A549 treated with ZK216348 at 1 μM for 4 hours (cell line): ENCODE data around the gene C5orf24. TPM values are rescaled to one million over a fixed set of nuclear protein-coding genes. Genes with fewer than 3 reads are reported as not detected.

Experiments used
- total RNA-seq: library from RNA; stranded (reverse); fragments of 200-300 nt; extraction: Qiagen RNA extraction; gene quantifications from 5 replicates; pipeline ENCODE4 v1.2.3, GENCODE V29; 2022; ENCODE audit warnings: low read depth

Gene C5orf24
- total RNA-seq: 18.1 to 24.3 TPM (median 22.6 TPM) in 5 replicates

DNA sequence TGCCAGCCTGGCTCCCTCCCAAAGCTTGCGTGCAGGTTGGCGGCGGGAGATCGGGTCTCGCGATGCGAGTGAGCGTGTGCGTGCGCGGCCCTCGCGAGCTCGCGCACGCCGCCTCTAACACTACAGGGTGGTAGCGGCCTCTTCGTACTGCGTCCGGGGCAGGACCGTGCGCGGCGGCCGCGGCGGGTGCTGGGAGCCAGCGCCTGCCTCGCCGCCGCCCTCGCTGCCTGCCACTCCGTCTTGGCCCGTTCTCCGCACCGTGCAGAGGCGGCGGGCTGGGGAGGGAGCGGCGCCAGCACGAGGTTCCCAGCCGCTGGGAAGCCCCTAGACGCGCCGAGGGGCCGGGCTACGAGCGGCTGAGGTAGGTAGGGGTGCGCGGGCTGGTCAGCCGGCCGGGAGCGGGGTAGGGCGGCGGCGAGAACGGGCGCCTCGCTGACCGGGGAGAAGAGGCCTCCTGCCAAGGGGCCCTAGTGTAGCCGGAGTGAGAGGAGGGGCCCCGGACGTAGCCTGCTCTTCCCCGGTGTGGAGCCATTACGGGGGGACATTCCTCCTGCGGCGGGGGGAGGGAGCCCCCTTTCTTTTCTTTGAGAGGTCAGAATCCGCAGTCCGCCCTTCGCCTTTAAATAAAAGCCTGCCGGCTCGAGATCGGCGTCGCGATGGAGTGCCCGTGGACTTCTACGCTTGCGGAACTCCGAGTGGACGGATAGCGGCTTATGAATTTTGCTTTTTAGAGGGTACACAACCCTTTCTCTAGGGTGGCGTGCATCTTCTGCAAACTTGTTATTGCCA, at the start of gene C5orf24:
C5orf24 (plus strand) TSS at position 117 of the 789 bp plus-strand sequence. CDS start 8,933 bp downstream, outside the sequence.

DNA sequence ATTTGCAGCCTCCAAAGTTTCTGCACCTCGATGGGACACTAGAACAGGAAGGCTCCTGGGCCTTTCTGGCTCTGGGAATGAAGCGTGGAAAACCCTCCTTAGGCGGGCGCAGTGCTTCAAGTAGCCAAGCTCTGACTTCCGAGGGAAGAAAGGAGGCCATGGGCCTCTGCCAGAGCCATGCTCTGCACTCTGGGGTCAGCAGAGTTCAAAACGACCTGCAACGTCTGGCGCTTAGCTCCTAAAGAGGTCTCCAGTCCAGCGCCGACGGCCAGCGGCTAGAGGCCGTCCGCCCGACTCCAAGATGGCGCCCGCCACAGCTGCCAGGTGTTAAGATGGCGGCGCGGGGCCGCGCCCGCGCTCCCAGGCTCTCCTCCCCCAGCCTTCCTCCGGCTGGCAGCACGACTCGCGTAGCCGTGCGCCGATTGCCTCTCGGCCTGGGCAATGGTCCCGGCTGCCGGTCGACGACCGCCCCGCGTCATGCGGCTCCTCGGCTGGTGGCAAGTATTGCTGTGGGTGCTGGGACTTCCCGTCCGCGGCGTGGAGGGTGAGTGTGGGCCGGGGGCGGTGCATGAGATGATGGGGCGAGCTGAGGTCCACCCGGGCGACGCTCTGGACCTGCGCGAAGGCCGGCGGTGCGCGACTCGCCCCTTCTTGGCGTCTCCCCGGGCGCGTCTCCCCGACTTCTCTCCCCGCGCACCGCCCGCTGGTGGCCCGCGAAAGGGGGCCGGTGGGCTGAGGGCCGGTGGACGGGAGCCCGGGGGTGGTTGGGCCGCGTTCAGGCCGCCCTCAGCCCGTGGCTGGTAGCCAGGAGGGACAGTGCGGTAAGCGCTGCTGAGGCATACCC, 28.4 kb downstream of the C5orf24 start, which contains the start of gene TXNDC15:
TXNDC15 (plus strand) TSS at position 385 of the 844 bp plus-strand sequence; CDS start at position 442, 57 bp downstream.

GRCh38 chr5:134904610-134905245, 59.0 kb downstream of the C5orf24 start, which contains the start of gene PCBD2:
Gene PCBD2, plus strand, starts transcription at chr5:134905131. Its CDS starts 9 bp downstream, at chr5:134905140.

Other genes starting within 250 kb of the C5orf24 start
- 47.2 to 75.5 TPM (median 55.1 TPM) in 5 replicates for gene SAR1B, start 213.1 kb upstream of the C5orf24 start, total RNA-seq
- 9.9 to 17.1 TPM (median 13.7 TPM) in 5 replicates for gene SEC24A, start 197.2 kb upstream of the C5orf24 start, total RNA-seq
- gene CAMLG, start 107.4 kb upstream of the C5orf24 start, total RNA-seq: 17.7 to 30.1 TPM (median 27.9 TPM) in 5 replicates
- gene DDX46, start 87.2 kb upstream of the C5orf24 start, total RNA-seq: 54.9 to 90.0 TPM (median 64.9 TPM) in 5 replicates
- gene TXNDC15, start 28.4 kb downstream of the C5orf24 start, total RNA-seq: 52.6 to 59.6 TPM (median 54.5 TPM) in 5 replicates
- 9.4 to 15.6 TPM (median 10.0 TPM) in 5 replicates for gene PCBD2, start 59.2 kb downstream of the C5orf24 start, total RNA-seq
- 0.20 to 0.57 TPM (median 0.40 TPM) in 5 replicates for gene CATSPER3, start 121.9 kb downstream of the C5orf24 start, total RNA-seq
- gene PITX1, start 188.3 kb downstream of the C5orf24 start, total RNA-seq: 14.2 to 38.1 TPM (median 36.5 TPM) in 5 replicates